Nephron (organoid): ENCODE results near the gene DCN.

ENCODE experiments used
- H3K27ac Mint-ChIP-seq, 3 experiments: 2 replicates each; pipeline ENCODE4 v1.8.0; 2020; ENCODE audit warnings: mixed read lengths in 3 of 3, mild to moderate bottlenecking in 2 of 3, moderate library complexity in 1 of 3
- H3K27me3 Mint-ChIP-seq: 2 replicates; pipeline ENCODE4 v1.8.0; 2021; ENCODE audit warnings: low read depth, mild to moderate bottlenecking, moderate library complexity, mixed read lengths
- H3K36me3 Mint-ChIP-seq: 2 replicates; pipeline ENCODE4 v1.8.0; 2020; ENCODE audit warnings: low read depth, mixed read lengths
- H3K4me1 Mint-ChIP-seq: 2 replicates; pipeline ENCODE4 v1.8.0; 2020; ENCODE audit warnings: mixed read lengths
- H3K4me3 Mint-ChIP-seq, 3 experiments: 2 replicates each; pipeline ENCODE4 v1.8.0; 2020; ENCODE audit warnings: mild to moderate bottlenecking in 3 of 3, mixed read lengths in 3 of 3, moderate library complexity in 2 of 3
- H3K9me3 Mint-ChIP-seq: 2 replicates; pipeline ENCODE4 v1.8.0; 2020; ENCODE audit warnings: mixed read lengths
- CTCF ChIP-seq, 3 experiments: fragments of 200-600 bp; sonication (generic); IDR thresholded peaks; one replicate each; pipeline ENCODE4 v1.5.0; 2021; ENCODE audit warnings: antibody characterized with exemption in 3 of 3; ENCODE audit not compliant: unreplicated experiment in 3 of 3

DCN gene

GRCh38 chr12:91110311-91110924 lies 72.2 kb downstream of the DCN start:
- Mint-ChIP-seq H3K4me3 (peak overlapping the region; percentile 38 to 77 (median 57)), H3K27me3 (no peaks in the 10 kb centered on the region), H3K36me3 (no peaks in the 10 kb centered on the region), H3K9me3 (peaks cover 4% of the 10 kb centered on the region), H3K4me1 (peaks cover 32% of the 10 kb centered on the region), H3K27ac (peak overlapping the region; percentile 37 to 81 (median 51))
- no peak for TF ChIP-seq CTCF (IDR thresholded peaks at IDR 0.05; ENCODE audit: unreplicated experiment in 3 of 3)

- Mint-ChIP-seq H3K36me3 (no peaks in the 10 kb centered on the region), H3K4me3 (peak overlapping the region; percentile 38 to 77 (median 57)), H3K27ac (peak overlapping the region; percentile 50 to 81 (median 73)), H3K4me1 (peaks cover 32% of the 10 kb centered on the region), H3K9me3 (peaks cover 4% of the 10 kb centered on the region), H3K27me3 (no peaks in the 10 kb centered on the region)
- no peak for TF ChIP-seq CTCF (IDR thresholded peaks at IDR 0.05; ENCODE audit: unreplicated experiment in 3 of 3)
These were observed 72.9 kb downstream of the DCN start for GRCh38 chr12:91109581-91110310.

- H3K9me3 Mint-ChIP-seq, result peaks cover 4% of the 10 kb centered on the region
- peaks cover 32% of the 10 kb centered on the region for H3K4me1 Mint-ChIP-seq
- peak overlapping the region; percentile 50 to 81 (median 73) for H3K27ac Mint-ChIP-seq
- peak; percentile 24 to 62 (median 42) for TF ChIP-seq CTCF (IDR thresholded peaks at IDR 0.05; ENCODE audit: unreplicated experiment in 3 of 3)
- H3K36me3 Mint-ChIP-seq, result no peaks in the 10 kb centered on the region
- no peaks in the 10 kb centered on the region for H3K27me3 Mint-ChIP-seq
- H3K4me3 Mint-ChIP-seq, result peak overlapping the region; percentile 22 to 77 (median 57)
These were observed 73.5 kb downstream of the DCN start for GRCh38 chr12:91109148-91109564.

GRCh38 chr12:91108196-91108755 lies 74.3 kb downstream of the DCN start:
- Mint-ChIP-seq H3K4me1 (peaks cover 32% of the 10 kb centered on the region), H3K27me3 (no peaks in the 10 kb centered on the region), H3K4me3 (peak overlapping the region in 1 of 3 experiments; percentile 62), H3K9me3 (peaks cover 4% of the 10 kb centered on the region), H3K36me3 (no peaks in the 10 kb centered on the region), H3K27ac (no peak overlapping the region)
- TF ChIP-seq CTCF (IDR thresholded peaks at IDR 0.05; ENCODE audit: unreplicated experiment in 3 of 3), result no peak

- H3K4me3 Mint-ChIP-seq, result peak overlapping the region in 2 of 3 experiments; percentile 34 to 73
- no peak for TF ChIP-seq CTCF (IDR thresholded peaks at IDR 0.05; ENCODE audit: unreplicated experiment in 3 of 3)
- H3K27ac Mint-ChIP-seq, result peak overlapping the region in 1 of 3 experiments; percentile 67
- peaks cover 4% of the 10 kb centered on the region for H3K9me3 Mint-ChIP-seq
- H3K27me3 Mint-ChIP-seq, result no peaks in the 10 kb centered on the region
- H3K36me3 Mint-ChIP-seq, result no peaks in the 10 kb centered on the region
- H3K4me1 Mint-ChIP-seq, result peaks cover 27% of the 10 kb centered on the region
These were observed 76.3 kb downstream of the DCN start for GRCh38 chr12:91106283-91106682.
